ENCODE measurements around the gene HDAC6. TPM values are rescaled to one million over a fixed set of nuclear protein-coding genes. Genes with fewer than 3 reads are reported as not detected.
A peak's percentile ranks its signal among the peaks of the same experiment; 100 is the strongest.
"Not testable (repeated sequence)": the region's sequence is repeated elsewhere in the genome, so short reads cannot be mapped to it uniquely, and the experiment has no call there.

The HDAC6 gene
- total and polyA plus RNA-seq, 5 experiments from 2014 or later = 10.5 to 124 (median 15.9) TPM

GRCh38 chrX:48833542-48834138 lies 31.8 kb downstream of the HDAC6 start:
- POLR2A ChIA-PET = no interaction called here
- H3K27ac Mint-ChIP-seq = peak overlapping the region in 1 of 10 donors; percentile 29

GRCh38 chrX:48834383-48834709 lies 32.5 kb downstream of the HDAC6 start:
- ATAC-seq (peak; percentile 24 to 39), DNase-seq (no peak)
- H3K9me3 Mint-ChIP-seq = no peaks in the 10 kb centered on the region
- H3K27ac Mint-ChIP-seq = peak overlapping the region in 9 of 10 donors; percentile 24 to 96 (median 68)
- H3K36me3 Mint-ChIP-seq = peaks cover 0 to 4% (median 0%) of the 10 kb centered on the region in 3 donors
- H3K4me3 Mint-ChIP-seq = peak overlapping the region; percentile 81 to 91 (median 88)
- H3K4me1 Mint-ChIP-seq = peaks cover 9 to 21% (median 19%) of the 10 kb centered on the region in 4 donors
- peaks cover 0 to 26% (median 9%) of the 10 kb centered on the region in 5 donors for H3K27me3 Mint-ChIP-seq
- POLR2A ChIA-PET = no interaction called here

More at GRCh38 chrX:48833542-48834138, 31.8 kb downstream of the HDAC6 start:
- Mint-ChIP-seq H3K36me3 (peaks cover 0 to 4% (median 0%) of the 10 kb centered on the region in 3 donors), H3K27me3 (peaks cover 0 to 27% (median 10%) of the 10 kb centered on the region in 5 donors), H3K4me3 (peak overlapping the region in 8 of 10 donors; percentile 53 to 91 (median 88)), H3K4me1 (peaks cover 9 to 21% (median 19%) of the 10 kb centered on the region in 4 donors), H3K9me3 (no peaks in the 10 kb centered on the region)
- ATAC-seq (no peak), DNase-seq (no peak)

GRCh38 chrX:48835524-48836329 lies 33.9 kb downstream of the HDAC6 start, which contains the start of gene PCSK1N:
PCSK1N (minus strand) TSS chrX:48835610; CDS start chrX:48835532, 78 bp downstream.
- H3K9me3 Mint-ChIP-seq = no peaks in the 10 kb centered on the region
- H3K27me3 Mint-ChIP-seq = peaks cover 0 to 19% (median 3%) of the 10 kb centered on the region in 5 donors
- DNase-seq = peak in 9 of 10 donors; percentile 26 to 84 (median 60)
- H3K27ac Mint-ChIP-seq = peak within 1 kb of the TSS; percentile 26 to 96 (median 78)
- H3K4me3 Mint-ChIP-seq = peak within 1 kb of the TSS; percentile 81 to 91 (median 88)
- peaks cover 0 to 1% (median 0%) of the 10 kb centered on the region in 3 donors for H3K36me3 Mint-ChIP-seq
- ATAC-seq = peak; percentile 63 to 66
- peaks cover 9 to 21% (median 19%) of the 10 kb centered on the region in 4 donors for H3K4me1 Mint-ChIP-seq
- POLR2A ChIA-PET = interaction anchor here (1.3 to 1.5 kb wide), 2 partner anchors 62 to 98 kb away, joined by 3 read pairs; partner anchors contain the start of genes PQBP1 and TIMM17B

- Mint-ChIP-seq H3K36me3 (no peaks in the 10 kb centered on the region), H3K27me3 (peaks cover 0 to 6% (median 3%) of the 10 kb centered on the region in 5 donors), H3K27ac (no peak overlapping the region), H3K4me1 (peaks cover 3 to 10% (median 6%) of the 10 kb centered on the region in 4 donors), H3K4me3 (no peak overlapping the region), H3K9me3 (peaks cover 0 to 1% (median 0%) of the 10 kb centered on the region in 9 donors)
- DNase-seq (no peak), ATAC-seq (no peak)
- POLR2A ChIA-PET = no interaction called here
Observed at GRCh38 chrX:48839686-48840085, 37.8 kb downstream of the HDAC6 start.

- POLR2A ChIA-PET = no interaction called here
- peak overlapping the region in 1 of 10 donors; percentile 68 for H3K27ac Mint-ChIP-seq
- peak; percentile 41 to 65 for ATAC-seq
- H3K4me1 Mint-ChIP-seq = peaks cover 3 to 7% (median 5%) of the 10 kb centered on the region in 4 donors
- DNase-seq = peak in 2 of 10 donors; percentile 28 to 32
- peaks cover 0 to 3% (median 0%) of the 10 kb centered on the region in 3 donors for H3K36me3 Mint-ChIP-seq
- peak overlapping the region in 4 of 10 donors; percentile 6 to 51 (median 14) for H3K4me3 Mint-ChIP-seq
- peaks cover 0 to under 1% (median 0%) of the 10 kb centered on the region in 5 donors for H3K27me3 Mint-ChIP-seq
- peaks cover 0 to 2% (median 0%) of the 10 kb centered on the region in 9 donors for H3K9me3 Mint-ChIP-seq
Observed at GRCh38 chrX:48848847-48849246, 47.0 kb downstream of the HDAC6 start.

- DNase-seq = no peak
- ATAC-seq = no peak
- Mint-ChIP-seq H3K4me1 (peaks cover 5 to 14% (median 6%) of the 10 kb centered on the region in 4 donors), H3K9me3 (peaks cover 0 to 2% (median 0%) of the 10 kb centered on the region in 9 donors), H3K36me3 (peaks cover 0 to 3% (median 0%) of the 10 kb centered on the region in 3 donors), H3K27me3 (peaks cover 0 to 4% (median 0%) of the 10 kb centered on the region in 5 donors), H3K27ac (no peak overlapping the region), H3K4me3 (no peak overlapping the region)
- POLR2A ChIA-PET = no interaction called here
Observed at GRCh38 chrX:48852857-48853256, 51.0 kb downstream of the HDAC6 start.

GRCh38 chrX:48853494-48853893 lies 51.6 kb downstream of the HDAC6 start:
- H3K4me3 Mint-ChIP-seq, H3K36me3 Mint-ChIP-seq, H3K27ac Mint-ChIP-seq, H3K9me3 Mint-ChIP-seq, POLR2A ChIA-PET, DNase-seq, H3K27me3 Mint-ChIP-seq, ATAC-seq: not testable (repeated sequence)
- H3K4me1 Mint-ChIP-seq = peaks cover 5 to 14% (median 6%) of the 10 kb centered on the region in 4 donors

GRCh38 chrX:48854121-48854804 lies 52.4 kb downstream of the HDAC6 start:
- POLR2A ChIA-PET, H3K9me3 Mint-ChIP-seq, DNase-seq, H3K36me3 Mint-ChIP-seq, ATAC-seq, H3K27ac Mint-ChIP-seq, H3K27me3 Mint-ChIP-seq, H3K4me1 Mint-ChIP-seq, H3K4me3 Mint-ChIP-seq: not testable (repeated sequence)

GRCh38 chrX:48854898-48855297 lies 53.0 kb downstream of the HDAC6 start:
- Mint-ChIP-seq H3K36me3 (peaks cover 0 to 3% (median 0%) of the 10 kb centered on the region in 3 donors), H3K4me1 (peaks cover 0 to 7% (median 2%) of the 10 kb centered on the region in 4 donors), H3K4me3 (no peak overlapping the region), H3K27ac (peak overlapping the region in 2 of 10 donors; percentile 10 to 34), H3K9me3 (peaks cover 0 to 2% (median 0%) of the 10 kb centered on the region in 9 donors), H3K27me3 (peaks cover 0 to 4% (median 0%) of the 10 kb centered on the region in 5 donors)
- POLR2A ChIA-PET = no interaction called here
- DNase-seq (peak in 1 of 10 donors; percentile 21), ATAC-seq (no peak)

- Mint-ChIP-seq H3K36me3 (no peaks in the 10 kb centered on the region), H3K4me1 (no peaks in the 10 kb centered on the region), H3K4me3 (no peak overlapping the region), H3K9me3 (no peaks in the 10 kb centered on the region), H3K27ac (no peak overlapping the region), H3K27me3 (peaks cover 0 to 4% (median 3%) of the 10 kb centered on the region in 5 donors)
- DNase-seq (no peak), ATAC-seq (no peak)
- POLR2A ChIA-PET = no interaction called here
Observed at GRCh38 chrX:48864210-48864609, 62.3 kb downstream of the HDAC6 start.

GRCh38 chrX:48872017-48872416 lies 70.2 kb downstream of the HDAC6 start:
- H3K4me1 Mint-ChIP-seq, H3K4me3 Mint-ChIP-seq, POLR2A ChIA-PET, H3K27ac Mint-ChIP-seq, H3K27me3 Mint-ChIP-seq, DNase-seq, ATAC-seq, H3K9me3 Mint-ChIP-seq, H3K36me3 Mint-ChIP-seq: not testable (repeated sequence)

Data from naive thymus-derived CD8-positive, alpha-beta T cell (primary cell).